ENCODE data around the gene ALDH9A1. TPM values are rescaled to one million over a fixed set of nuclear protein-coding genes. Genes with fewer than 3 reads are reported as not detected.

Gene ALDH9A1
- total RNA-seq, 4 donors from 2014 or later = 47.3 to 90.4 (median 76.4) TPM

DNA sequence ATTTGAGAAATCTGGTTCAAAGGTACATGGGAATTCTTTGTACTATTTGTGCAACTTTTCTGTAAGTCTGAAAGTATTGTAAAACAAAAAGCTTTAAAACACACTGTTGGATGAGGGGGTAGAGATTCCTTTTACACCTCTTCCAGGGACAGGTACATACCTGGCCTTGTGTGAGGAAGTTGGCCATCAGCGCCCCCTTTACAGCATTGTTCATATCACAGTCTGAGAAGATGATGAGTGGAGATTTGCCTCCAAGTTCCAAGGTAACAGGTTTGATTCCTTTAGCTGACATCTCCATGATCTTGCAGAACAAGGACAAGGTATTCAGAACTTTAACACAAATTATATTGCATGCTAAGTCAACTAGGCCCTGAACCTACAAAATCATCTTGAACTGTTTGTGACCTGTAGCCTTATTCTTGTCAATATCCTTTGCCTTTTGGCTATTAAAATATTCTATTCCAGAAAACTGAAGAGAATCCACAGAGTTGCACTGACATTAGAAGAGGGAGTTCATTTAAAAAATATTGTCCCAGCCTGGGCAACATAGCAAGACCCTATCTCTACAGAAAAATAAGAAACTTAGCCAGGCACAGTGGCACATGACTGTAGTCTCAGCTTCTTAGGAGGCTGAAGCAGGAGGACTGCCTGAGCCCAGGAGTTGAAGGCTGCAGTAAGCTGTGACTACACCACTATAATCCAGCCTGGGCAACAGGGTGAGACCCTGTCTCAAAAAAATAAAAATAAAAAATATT is 18.9 kb downstream of the ALDH9A1 start:
- WGBS, 2 donors (ENCODE audit: low coverage in 1 of 2) = 40 to 100% methylated on average over 1 of the region's 1 CpG
- Histone ChIP-seq H3K27me3 (no peaks in the 10 kb centered on the region), H3K4me1 (no peaks in the 10 kb centered on the region), H3K27ac (no peak overlapping the region), H3K36me3 (peaks cover 0 to 87% of the 10 kb centered on the region in 2 donors), H3K9me3 (no peaks in the 10 kb centered on the region), H3K4me3 (no peak overlapping the region)
- TF ChIP-seq POLR2A (IDR thresholded peaks at IDR 0.05) = no peak
- no peak for TF ChIP-seq POLR2AphosphoS5 (IDR thresholded peaks at IDR 0.05)
- TF ChIP-seq EP300 (IDR thresholded peaks at IDR 0.05) = no peak
- TF ChIP-seq, protein P1, sequence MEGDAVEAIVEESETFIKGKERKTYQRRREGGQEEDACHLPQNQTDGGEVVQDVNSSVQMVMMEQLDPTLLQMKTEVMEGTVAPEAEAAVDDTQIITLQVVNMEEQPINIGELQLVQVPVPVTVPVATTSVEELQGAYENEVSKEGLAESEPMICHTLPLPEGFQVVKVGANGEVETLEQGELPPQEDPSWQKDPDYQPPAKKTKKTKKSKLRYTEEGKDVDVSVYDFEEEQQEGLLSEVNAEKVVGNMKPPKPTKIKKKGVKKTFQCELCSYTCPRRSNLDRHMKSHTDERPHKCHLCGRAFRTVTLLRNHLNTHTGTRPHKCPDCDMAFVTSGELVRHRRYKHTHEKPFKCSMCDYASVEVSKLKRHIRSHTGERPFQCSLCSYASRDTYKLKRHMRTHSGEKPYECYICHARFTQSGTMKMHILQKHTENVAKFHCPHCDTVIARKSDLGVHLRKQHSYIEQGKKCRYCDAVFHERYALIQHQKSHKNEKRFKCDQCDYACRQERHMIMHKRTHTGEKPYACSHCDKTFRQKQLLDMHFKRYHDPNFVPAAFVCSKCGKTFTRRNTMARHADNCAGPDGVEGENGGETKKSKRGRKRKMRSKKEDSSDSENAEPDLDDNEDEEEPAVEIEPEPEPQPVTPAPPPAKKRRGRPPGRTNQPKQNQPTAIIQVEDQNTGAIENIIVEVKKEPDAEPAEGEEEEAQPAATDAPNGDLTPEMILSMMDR (IDR thresholded peaks at IDR 0.05) = no peak
- no peak for ATAC-seq

- H3K4me3 ChIP-seq = no peak overlapping the region
- H3K9me3 ChIP-seq = no peaks in the 10 kb centered on the region
- WGBS, 2 donors (ENCODE audit: low coverage in 1 of 2) = 0 to 22% methylated on average over 2 of the region's 2 CpGs
- ATAC-seq = no peak
- H3K27ac ChIP-seq = no peak overlapping the region
- no peaks in the 10 kb centered on the region for H3K27me3 ChIP-seq
- TF ChIP-seq POLR2AphosphoS5 (IDR thresholded peaks at IDR 0.05) (no peak), EP300 (IDR thresholded peaks at IDR 0.05) (no peak), POLR2A (IDR thresholded peaks at IDR 0.05) (no peak)
- TF ChIP-seq, protein P1 (IDR thresholded peaks at IDR 0.05) = no peak
- no peaks in the 10 kb centered on the region for H3K4me1 ChIP-seq
- peaks cover 0 to 88% of the 10 kb centered on the region in 2 donors for H3K36me3 ChIP-seq
Measured at GRCh38 chr1:165678509-165678908, 19.9 kb downstream of the ALDH9A1 start.

DNA sequence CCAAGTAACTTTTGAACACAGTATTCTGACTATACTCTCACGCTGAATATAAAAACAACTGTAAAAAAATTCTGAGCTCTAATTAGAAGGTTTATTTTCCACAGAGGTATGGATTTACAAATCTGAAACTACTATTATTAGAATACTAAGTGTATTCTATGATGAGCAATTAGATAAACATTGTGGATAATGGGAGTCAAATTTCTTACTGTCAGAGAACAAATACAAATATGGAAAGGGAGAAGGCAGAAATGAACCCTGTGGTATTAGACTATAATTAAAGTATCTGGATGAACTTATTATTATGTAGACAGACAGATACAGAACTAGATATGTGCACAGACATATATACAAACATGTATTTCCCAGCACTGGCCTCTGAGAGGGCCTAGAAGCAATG is 22.6 kb downstream of the ALDH9A1 start:
- TF ChIP-seq POLR2AphosphoS5 (IDR thresholded peaks at IDR 0.05) (no peak), EP300 (IDR thresholded peaks at IDR 0.05) (no peak), POLR2A (IDR thresholded peaks at IDR 0.05) (no peak)
- TF ChIP-seq, protein P1 (IDR thresholded peaks at IDR 0.05) = no peak
- H3K4me3 ChIP-seq = no peak overlapping the region

DNA sequence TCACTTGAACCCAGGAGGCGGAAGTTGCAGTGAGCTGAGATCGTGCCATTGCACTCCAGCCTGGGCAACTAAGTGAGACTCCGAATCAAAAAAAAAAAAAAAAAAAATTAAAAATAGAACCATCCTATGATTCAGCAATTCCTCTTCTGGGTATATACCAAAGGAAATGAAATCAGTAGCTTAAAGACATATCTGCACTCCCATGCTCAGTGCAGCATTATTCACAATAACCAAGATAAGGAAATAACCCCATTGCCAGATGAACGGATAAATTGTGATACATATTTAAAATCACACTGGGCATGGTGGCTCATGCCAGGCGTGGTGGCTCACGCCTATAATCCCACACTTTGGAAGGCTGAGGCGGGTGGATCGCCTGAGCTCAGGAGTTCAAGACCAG is 23.8 kb downstream of the ALDH9A1 start:
- WGBS, 2 donors (ENCODE audit: low coverage in 1 of 2) = 89 to 93% methylated on average over 5 of the region's 8 CpGs
- H3K4me3 ChIP-seq = no peak overlapping the region
- H3K27me3 ChIP-seq = no peaks in the 10 kb centered on the region
- ATAC-seq = no peak
- no peaks in the 10 kb centered on the region for H3K9me3 ChIP-seq
- no peaks in the 10 kb centered on the region for H3K4me1 ChIP-seq
- peaks cover 0 to 83% of the 10 kb centered on the region in 2 donors for H3K36me3 ChIP-seq
- no peak for TF ChIP-seq POLR2A (IDR thresholded peaks at IDR 0.05)
- TF ChIP-seq, protein P1 (IDR thresholded peaks at IDR 0.05) = no peak
- TF ChIP-seq EP300 (IDR thresholded peaks at IDR 0.05) = no peak
- TF ChIP-seq POLR2AphosphoS5 (IDR thresholded peaks at IDR 0.05) = no peak
- H3K27ac ChIP-seq = no peak overlapping the region

More for the DNA sequence above, 22.6 kb downstream of the ALDH9A1 start:
- no peak for ATAC-seq
- Histone ChIP-seq H3K9me3 (no peaks in the 10 kb centered on the region), H3K36me3 (peaks cover 0 to 88% of the 10 kb centered on the region in 2 donors), H3K27me3 (no peaks in the 10 kb centered on the region), H3K4me1 (no peaks in the 10 kb centered on the region), H3K27ac (no peak overlapping the region)
- WGBS, 2 donors (ENCODE audit: low coverage in 1 of 2) = 67 to 81% methylated on average over 1 of the region's 1 CpG

GRCh38 chr1:165671526-165671925 is 26.8 kb downstream of the ALDH9A1 start:
- Histone ChIP-seq H3K27me3 (no peaks in the 10 kb centered on the region), H3K27ac (no peak overlapping the region), H3K4me1 (no peaks in the 10 kb centered on the region), H3K4me3 (no peak overlapping the region), H3K36me3 (peaks cover 5 to 83% of the 10 kb centered on the region in 2 donors), H3K9me3 (no peaks in the 10 kb centered on the region)
- TF ChIP-seq EP300 (IDR thresholded peaks at IDR 0.05) (no peak), POLR2AphosphoS5 (IDR thresholded peaks at IDR 0.05) (no peak), POLR2A (IDR thresholded peaks at IDR 0.05) (no peak)
- TF ChIP-seq, protein P1 (IDR thresholded peaks at IDR 0.05) = no peak
- WGBS, 2 donors (ENCODE audit: low coverage in 1 of 2) = 88% methylated on average over 2 of the region's 2 CpGs; no CpG with 5 or more reads in 1 of the 2 donors
- ATAC-seq = no peak

All from gastroesophageal sphincter (tissue), 4 donors.